HG02763 (cell line): ENCODE results near the gene ATP5MG.
"Not testable (repeated sequence)": the region's sequence is repeated elsewhere in the genome, so short reads cannot be mapped to it uniquely, and the experiment has no call there.

Experiments used
- ATAC-seq: cut with Tn5 transposase; IDR thresholded peaks from one replicate; pipeline ENCODE4 v1.9.1; 2021; ENCODE audit warnings: mild to moderate bottlenecking, moderate library complexity; ENCODE audit not compliant: unreplicated experiment

ATP5MG gene

DNA sequence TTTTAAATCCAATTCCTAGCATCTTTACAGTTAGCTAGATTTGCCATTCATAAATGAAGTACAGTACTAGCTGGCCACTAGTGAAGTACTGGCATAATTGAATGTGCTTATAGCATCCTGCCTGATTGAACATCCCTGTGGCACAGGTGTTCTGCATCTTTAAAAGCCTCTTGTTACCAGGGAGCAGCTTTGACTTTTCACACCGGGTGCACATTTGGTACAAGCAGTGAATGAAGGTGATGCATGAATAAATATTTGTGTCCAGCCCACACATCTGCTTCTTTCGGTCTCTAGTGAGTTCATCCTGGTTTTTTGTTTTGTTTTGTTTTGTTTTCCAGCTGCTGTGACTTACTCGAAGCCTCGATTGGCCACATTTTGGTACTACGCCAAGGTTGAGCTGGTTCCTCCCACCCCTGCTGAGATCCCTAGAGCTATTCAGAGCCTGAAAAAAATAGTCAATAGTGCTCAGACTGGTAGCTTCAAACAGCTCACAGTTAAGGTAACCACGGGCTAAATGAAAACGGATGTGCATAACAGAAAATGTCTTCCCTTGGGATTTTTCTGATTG is 5.3 kb downstream of the ATP5MG start:
- ATAC-seq = no peak

DNA sequence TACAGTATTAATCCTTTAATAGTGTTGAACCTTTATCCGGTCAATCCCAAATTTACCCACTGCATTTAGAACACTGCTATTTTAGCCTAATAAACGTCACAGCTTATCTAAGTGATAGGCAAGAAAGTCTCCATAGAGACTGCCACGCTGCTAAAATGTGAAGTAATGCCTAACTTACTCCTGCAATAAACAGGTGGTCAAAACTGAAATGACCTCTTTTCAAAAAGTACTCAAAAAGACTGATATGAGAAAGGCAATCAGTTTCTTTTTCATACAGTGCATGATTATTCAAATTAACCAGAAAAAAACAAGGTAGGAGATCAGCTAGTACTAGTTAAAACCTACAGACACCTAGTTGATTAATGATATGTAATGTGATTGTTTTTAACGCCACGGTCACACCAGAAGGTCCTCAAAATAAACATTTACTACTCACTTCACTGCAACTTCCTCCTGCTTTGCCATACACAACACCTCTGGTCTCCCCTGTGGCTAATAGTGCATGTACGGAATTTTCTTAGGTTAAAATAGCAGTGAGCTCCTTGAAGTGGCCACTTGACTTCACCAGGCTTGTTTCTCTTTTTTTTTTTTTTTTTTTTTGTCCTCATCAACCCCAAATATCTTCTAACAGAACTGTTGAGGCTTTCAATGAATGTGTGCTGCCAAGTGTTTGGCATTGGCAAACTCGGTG is 8.8 kb downstream of the ATP5MG start:
- ATAC-seq = peak; percentile 39

DNA sequence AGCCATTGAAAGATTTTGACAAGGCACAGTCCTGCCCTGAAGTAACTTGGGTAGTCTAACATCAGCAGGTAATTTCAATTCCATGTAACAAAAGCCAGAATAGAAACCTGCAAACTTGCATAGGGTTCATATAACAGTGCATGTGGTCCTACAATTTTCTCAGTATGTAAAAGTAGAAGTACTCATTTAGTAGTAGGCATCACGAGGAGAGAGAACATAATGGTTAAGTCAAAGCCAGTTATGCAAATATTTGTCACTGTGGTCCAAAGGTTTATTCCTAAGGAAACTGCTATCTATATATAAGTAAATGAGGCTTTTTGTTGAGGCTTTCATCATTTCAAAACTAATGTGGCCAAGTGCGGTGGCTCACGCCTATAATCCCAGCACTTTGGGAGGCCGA is 10.1 kb downstream of the ATP5MG start:
- ATAC-seq = no peak

DNA sequence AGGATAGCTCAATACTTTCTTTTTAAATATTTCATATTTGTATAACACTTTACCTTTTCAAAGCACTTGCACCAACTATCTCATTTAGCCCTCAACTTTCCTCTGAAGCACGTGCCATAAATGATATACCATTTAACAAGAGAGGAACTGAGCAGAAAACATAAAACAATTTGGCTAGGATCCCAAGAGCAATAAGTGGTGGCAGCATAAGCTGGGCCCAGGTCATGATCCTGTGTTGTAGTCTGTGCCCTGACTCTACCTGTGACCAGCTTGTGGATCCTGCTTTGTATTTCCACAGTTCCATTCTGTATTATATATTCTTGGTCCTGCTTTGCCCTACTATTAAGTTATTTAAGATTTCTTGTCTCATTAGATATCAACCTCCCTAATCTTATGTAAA is 11.5 kb downstream of the ATP5MG start:
- no peak for ATAC-seq

DNA sequence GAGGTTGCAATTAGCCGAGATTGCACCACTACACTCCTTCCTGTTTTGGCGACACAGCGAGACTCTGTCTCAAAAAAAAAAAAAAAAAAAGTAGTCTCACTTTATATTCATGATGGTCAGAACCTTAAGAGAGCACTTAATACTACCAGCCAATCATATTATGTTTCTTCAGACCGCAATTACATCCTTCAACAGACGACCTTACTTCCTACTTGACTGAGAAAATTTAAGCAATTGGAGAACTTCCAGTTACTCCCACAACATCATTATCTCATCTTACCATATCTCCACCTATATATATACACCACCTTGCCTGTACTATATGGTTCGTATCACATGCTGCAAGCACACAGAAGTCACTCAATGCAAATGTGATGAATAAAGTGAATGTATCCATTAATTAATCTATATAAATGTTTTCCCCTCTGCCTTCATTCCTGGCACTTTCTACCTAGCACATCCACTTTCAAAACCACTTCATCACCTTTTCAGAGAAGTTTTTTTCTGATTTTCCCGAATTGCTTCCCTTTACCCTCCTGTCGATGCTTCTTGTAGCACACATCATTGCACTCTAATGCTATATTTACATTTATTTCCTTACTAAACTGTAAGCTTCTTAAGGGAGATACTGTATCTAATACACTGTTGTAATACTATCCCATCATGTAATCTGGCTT is 13.8 kb downstream of the ATP5MG start:
- ATAC-seq = no peak

DNA sequence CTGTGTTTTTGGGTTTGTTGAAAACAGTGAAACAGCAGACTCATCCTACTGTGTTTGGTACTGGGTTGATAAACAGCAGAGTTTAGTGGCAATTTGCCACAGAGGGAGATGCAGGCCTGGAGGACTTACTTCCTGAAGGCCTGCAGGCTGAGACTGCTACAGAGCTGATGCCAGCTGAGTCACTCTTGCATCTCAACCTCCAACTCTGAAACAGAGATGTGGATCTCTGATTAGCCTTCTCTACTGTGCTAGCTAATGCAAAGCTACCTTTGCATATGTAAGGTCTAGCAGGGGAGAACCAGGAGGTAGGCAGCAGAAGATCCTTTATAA is 14.3 kb downstream of the ATP5MG start:
- no peak for ATAC-seq

DNA sequence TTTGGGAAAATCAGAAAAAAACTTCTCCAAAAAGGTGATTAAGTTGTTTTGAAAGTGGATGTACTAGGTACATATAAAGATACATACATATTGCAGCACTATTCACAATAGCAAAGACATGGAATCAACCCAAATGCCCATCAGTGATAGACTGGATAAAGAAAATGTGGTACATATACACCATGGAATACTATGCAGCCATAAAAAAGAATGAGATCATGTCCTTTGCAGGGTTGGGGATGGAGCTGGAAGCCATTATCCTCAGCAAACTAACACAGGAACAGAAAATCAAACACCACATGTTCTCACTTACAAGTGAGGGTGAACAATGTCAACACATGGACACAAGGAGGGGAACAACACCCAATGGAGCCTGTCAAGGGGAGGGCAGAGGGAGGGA is 15.5 kb downstream of the ATP5MG start:
- ATAC-seq = not testable (repeated sequence)

DNA sequence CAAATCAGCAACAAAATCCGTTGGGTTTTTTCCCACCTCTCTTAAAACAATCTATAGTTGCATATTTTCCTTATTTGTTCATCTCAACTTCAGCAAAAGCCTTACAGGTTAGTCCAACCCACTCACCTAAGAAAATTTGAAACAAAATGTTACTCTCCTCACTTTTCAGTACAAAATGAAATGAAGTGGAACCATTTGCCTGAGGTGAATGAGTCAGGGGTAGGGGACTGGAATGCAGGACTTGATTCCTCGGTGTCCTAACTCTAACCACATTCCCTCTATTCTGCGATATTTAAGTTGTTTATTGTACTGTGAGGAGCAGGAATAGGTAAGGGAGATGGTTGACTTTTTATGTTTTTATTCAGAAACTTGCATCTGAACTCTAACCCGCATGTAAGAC is 16.4 kb downstream of the ATP5MG start:
- ATAC-seq = no peak

DNA sequence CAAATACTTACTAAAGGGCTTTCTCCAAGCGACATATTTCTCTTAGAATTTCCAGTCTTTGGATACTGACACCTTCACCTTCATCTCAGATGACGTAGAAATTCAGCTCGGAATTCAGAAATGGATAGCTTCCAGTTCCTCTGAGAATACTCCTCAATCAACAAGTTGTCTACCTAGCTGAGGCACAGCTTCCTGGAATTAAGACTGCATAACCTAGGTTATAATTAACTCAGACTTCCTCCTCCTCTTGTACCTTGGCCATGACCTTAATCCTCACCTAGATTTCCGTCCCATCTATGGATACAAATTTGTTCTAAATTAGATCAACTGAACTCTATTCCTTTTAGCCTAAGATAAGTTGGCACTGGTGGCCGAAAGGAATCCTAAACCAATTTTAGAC is 17.4 kb downstream of the ATP5MG start:
- no peak for ATAC-seq

DNA sequence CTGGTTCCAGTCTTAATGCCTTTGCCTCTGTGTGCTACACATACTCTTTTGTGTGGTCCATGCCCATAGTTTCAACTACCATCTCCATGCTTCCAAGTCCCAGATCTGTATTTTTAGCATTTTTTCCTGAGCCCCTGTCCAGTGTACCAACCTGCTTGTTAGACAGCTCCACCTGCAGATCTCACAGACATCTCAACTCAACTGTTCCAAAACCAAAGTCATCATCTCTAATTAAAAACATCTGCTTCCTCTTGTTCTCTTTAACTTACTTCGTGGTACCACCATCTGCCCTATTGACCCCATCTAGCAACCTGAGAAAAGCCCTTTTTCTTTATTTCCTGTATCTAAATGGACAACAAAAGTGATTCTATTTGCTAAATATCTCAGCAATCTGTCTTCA is 26.3 kb downstream of the ATP5MG start:
- no peak for ATAC-seq

DNA sequence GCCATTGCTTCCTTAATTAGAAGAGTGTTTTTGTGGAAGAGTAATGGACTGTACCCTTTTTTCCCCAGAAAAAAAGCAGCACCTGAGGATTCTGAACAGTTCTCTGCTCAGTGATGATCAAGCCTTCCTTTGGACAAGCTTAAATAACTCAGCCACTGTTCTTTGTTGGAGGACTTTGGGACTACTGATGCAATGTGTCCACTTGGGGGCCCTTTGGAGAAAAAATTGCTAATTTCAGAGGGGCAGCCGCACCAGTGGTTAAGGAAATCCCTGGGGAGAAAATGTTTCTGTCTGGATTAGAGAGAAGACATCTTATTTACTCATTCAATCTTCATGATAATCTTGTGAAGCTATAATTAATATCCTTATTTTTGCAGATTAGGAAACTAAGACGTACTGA is 29.6 kb downstream of the ATP5MG start:
- ATAC-seq = no peak

DNA sequence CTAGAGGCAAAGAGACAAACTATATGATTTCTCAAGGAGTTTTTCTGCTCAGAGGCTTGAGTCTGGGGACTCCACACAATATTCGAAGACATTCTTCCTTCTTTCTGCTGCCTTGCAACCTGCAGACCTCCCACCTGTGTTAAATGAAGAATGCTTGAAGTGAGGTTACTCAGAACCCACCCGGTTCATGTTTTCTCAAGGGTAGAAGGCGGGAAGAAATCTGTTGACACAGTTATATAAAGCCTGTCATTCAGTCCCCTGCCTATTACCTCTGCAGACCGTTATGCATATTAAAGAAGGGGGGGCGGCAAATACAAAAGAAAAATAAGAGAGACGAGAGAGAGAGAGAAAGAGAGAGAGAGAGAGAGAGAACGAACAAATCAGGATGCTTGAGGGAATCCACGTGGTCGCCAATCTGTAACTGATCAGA is 32.7 kb downstream of the ATP5MG start:
- no peak for ATAC-seq

DNA sequence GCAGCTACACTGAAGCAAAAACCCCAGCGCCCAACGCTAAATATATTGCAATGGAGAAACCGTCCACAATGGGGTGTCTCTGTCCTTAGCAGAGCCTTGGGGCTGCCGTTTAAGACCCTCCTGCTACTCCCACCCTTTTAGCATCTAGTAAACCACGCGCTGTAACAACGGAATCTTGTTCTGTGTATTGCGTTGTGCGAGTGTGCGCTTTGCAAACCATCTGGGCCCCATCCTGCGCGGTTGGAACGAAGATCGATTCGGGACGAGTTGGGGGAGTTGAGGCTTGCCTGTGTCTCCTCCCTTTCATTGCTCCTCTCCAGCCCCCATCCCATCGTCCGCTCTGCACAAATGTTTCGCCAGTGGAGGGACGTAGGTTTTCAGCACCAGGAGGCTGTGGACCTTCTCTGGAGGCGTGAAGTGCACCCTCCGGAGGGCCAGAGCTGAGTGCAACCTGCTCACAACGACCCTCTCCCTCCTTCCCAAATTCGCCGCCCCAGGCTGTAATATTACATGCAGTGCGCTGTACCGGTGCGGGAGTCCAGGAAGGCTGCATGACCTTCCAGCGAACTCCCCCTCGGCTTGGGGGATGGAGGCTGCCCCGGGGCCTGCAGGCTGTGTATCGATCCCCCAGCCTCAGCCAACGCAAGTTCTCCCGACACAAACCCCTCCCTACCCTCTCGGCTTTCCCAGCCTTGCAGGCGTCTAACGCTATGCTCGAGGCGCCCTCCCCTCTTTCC is 33.3 kb downstream of the ATP5MG start:
- no peak for ATAC-seq

DNA sequence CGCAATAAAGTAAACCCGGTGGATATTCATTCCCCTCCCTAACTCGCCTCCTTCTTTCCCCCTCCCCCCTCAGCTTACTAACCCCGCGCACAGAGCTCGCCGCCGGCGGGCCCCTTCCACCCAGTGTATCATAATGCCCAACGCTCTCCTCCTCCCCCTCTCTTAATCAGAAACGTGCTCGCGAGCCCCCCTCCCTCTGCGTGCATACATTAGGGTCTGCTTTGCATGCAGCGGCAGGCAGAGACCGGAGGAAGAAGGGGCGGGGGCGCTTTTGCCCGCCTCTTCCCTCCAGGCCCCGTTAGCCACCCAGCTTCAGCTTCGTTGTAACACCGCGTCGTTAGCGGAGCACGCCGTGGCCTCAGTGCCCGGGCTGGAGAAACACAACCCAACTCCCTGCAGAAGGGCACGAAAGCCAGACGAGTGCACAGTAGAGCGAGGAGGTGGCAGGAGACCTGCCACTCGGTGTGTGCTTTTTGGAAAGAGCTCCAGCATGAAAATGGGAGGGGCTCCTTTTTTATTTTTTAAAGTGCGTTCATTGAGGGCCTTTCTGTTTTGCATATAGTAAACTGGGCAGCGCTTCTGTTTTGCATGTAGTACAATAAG is 34.0 kb downstream of the ATP5MG start:
- ATAC-seq = peak; percentile 26

DNA sequence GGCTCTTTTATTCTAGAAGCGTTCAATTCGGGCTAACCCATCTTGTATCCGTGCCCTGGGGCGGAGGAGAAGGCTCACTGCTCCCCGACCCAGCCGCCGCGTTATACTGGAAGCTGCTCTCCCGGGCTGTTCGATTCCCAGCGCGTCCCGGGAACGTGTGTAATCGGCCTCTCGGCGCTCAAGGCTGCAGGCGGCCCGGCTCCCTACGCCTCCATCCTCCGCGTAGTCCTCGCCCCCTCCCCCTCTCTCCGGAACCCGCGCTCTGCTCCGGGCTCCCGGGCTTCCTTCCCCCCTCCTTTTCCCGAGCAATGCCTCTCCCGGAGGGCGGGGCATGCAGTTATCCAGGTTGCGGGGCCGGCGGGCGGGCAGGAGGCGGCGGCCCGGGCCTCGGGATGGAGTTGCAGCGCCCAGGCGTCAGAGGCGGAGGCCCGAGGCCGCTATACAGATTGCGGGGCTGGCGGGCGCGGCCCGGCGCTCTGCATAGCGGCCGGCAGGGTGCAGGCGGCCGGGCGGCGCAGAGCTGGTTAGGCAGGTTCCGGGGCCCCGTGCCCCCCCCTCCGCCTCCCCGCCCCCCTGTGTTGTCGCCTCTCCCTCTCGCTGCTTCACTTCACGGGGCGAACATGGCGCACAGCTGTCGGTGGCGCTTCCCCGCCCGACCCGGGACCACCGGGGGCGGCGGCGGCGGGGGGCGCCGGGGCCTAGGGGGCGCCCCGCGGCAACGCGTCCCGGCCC is 34.7 kb downstream of the ATP5MG start, which contains the start of gene KMT2A:
Gene KMT2A (plus strand): TSS at position 600 of the 732 bp plus-strand sequence. CDS start 21 bp downstream, at position 621.
- ATAC-seq = peak; percentile 56

DNA sequence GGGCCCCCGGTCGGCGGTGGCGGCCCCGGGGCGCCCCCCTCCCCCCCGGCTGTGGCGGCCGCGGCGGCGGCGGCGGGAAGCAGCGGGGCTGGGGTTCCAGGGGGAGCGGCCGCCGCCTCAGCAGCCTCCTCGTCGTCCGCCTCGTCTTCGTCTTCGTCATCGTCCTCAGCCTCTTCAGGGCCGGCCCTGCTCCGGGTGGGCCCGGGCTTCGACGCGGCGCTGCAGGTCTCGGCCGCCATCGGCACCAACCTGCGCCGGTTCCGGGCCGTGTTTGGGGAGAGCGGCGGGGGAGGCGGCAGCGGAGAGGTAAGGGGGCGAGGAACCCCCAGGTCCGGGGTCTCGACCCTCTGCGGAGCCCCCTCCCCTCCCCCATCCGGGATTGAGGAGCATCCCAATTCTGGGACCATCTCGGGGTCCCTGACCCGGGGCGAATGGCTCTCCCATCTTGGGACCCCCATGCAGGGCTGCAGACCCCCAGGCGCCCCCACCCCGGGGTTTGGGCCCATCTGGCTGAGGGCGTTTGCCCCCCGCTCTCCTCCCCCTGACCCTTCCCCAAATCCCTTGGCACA is 35.3 kb downstream of the ATP5MG start:
- peak; percentile 24 for ATAC-seq

DNA sequence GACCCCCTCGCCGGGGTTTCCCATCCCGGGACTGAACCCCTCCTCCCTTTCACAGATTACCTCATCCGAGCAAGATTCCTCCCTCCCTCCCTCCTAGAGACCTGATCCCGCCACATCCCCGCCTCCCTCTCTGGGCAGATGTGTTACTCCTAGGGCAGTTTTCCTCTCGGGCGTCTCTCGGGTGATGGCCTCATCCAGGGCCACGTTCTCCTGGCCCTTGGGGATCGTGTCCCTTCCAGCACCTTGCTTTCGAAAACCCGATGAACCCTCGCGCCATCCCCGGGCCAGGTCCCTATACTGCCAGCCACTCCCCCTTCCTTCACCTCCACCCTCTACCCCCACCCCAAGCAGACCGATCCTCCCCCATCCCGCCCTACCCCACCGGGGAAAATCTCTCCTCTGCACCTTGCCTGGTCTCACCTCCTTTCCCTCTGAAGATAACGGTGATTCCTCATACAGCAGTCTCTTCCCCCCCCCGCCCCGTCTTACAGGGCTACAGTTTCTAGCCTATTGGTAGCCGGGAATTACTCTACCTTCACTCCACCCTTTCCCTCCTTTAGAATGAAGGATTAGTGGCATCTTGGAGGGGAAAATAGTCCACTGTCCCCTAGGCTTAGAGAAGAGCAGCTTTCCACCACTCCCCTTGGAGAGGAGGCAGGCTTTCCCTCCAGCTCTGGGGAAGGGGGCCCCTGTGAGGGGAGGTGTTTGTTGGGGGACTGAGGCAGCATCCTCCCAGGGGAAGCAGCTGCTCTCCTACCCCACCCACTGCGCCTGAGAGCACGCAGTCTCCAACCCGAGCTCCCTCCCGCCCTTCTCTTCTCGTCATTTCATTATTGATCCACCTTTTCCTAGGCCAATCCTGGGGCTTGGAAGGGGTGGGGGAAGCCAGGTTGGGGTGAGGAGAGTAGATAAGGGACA is 36.1 kb downstream of the ATP5MG start:
- ATAC-seq = no peak

DNA sequence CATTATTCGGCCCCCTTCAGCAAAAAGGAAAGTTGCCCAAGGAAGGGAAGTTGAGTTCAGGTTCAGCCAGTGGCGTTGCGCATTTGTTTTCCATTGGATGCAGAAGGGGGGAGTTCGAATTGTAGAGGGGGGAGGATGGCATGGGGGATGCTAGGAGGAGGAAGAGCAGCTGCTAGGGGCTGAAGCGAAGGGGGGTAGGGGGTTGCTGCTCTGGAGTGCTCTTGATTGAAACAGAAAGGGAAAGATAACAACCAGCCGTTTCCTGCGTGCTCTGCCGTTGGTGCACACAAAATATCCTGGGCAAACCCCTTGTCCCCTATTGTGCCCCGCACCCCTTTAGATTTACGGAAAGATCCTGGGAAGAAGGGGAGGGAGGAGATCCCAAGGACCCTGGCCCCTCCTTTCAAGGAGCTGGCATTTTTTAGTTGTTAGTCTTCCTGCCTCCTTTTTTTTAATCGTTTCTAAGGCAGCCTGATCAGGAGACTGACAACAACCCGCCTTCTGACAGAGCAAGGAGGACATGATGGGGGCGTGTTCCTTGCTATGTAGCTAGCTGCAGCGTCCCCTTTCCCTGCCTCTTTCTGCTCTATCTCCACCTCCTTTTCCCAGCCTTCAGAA is 37.0 kb downstream of the ATP5MG start:
- no peak for ATAC-seq

DNA sequence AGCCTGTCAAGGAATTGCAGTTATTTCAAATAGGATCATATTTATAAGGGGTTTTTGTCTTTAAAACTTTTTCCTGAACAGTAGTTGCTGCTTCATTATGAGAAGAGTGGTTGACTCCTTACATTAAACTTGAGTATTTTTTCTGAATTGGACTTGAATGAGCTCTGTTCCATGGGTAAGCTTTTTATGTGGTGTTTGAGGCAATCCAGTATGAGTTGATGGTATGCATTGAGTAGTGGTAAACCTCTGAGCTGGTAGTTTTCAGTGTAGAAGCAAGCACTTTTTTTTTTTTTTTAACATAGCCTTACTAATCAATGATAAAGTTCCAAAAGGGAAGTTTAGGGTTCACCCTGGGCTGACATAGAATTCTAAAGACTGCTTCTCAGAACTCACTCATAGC is 38.2 kb downstream of the ATP5MG start:
- ATAC-seq = no peak
